Gastrocnemius medialis (tissue), 4 donors: Measurements from ENCODE around the gene RAB3C.

Experiments
- POLR2A ChIP-seq, 2 donors: fragments of 450-650 bp; IDR thresholded peaks; one replicate each; pipeline ENCODE4 v1.6.1; 2017; ENCODE audit warnings: antibody characterized with exemption in 2 of 2, mild to moderate bottlenecking in 2 of 2, moderate library complexity in 2 of 2
- TF ChIP-seq, protein P1 (sequence below), 5 experiments: fragments of 450-650 bp in 3 of 5; fragments of 200-600 bp in 2 of 5; sonication (generic) in 2 of 5; IDR thresholded peaks in 4 of 5; conservative IDR thresholded peaks in 1 of 5; 1 replicate in 4 of 5; 2 replicates in 1 of 5; pipeline ENCODE4 v1.5.1; 2016 to 2019; ENCODE audit warnings: antibody characterized with exemption in 5 of 5, mild to moderate bottlenecking in 3 of 5, moderate library complexity in 3 of 5

- TF ChIP-seq, protein P1, sequence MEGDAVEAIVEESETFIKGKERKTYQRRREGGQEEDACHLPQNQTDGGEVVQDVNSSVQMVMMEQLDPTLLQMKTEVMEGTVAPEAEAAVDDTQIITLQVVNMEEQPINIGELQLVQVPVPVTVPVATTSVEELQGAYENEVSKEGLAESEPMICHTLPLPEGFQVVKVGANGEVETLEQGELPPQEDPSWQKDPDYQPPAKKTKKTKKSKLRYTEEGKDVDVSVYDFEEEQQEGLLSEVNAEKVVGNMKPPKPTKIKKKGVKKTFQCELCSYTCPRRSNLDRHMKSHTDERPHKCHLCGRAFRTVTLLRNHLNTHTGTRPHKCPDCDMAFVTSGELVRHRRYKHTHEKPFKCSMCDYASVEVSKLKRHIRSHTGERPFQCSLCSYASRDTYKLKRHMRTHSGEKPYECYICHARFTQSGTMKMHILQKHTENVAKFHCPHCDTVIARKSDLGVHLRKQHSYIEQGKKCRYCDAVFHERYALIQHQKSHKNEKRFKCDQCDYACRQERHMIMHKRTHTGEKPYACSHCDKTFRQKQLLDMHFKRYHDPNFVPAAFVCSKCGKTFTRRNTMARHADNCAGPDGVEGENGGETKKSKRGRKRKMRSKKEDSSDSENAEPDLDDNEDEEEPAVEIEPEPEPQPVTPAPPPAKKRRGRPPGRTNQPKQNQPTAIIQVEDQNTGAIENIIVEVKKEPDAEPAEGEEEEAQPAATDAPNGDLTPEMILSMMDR (IDR thresholded peaks at IDR 0.05 in 4 of 5, conservative IDR thresholded peaks at IDR 0.05 in 1 of 5) = no peak
- TF ChIP-seq POLR2A (IDR thresholded peaks at IDR 0.05) = no peak
Measured at GRCh38 chr5:58887721-58888409, 305.0 kb downstream of the RAB3C start.
